ENCODE data around the gene MORN4.
"Not testable (repeated sequence)": the region's sequence is repeated elsewhere in the genome, so short reads cannot be mapped to it uniquely, and the experiment has no call there.

MORN4 gene

DNA sequence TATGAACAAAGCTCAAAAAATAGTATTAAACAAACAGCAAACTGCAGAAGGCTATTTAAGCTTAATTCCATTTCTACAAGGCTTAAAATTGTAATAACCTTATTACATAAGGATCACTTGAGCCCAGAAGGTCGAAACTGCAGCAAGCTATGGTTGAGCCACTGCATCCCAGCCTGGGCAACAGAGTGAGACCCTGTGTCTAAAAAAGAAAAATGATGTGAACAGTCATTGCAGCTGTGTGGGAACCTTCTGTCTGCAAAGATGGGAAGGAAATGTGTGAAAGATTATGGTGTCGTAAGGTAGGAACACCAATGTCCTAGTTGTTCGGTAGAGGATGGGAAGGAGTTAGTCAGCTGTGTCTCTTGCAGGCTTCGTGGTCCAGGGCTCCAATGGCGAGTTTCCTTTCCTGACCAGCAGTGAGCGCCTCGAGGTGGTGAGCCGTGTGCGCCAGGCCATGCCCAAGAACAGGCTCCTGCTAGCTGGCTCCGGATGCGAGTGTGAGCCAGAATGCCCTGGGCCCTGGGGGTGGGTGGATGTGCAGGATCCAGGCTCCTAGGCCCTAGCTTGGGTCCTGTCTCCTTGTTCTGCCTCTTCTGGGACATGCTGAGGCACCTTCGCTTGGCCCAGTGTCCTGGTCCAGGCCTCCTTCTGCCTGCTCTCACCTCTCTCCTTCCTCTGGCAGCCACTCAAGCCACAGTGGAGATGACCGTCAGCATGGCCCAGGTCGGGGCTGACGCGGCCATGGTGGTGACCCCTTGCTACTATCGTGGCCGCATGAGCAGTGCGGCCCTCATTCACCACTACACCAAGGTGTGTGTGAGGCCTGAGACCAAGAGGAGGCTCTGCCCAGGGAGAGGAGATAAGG lies 34.7 kb downstream of the MORN4 start:
- H3K4me3 ChIP-seq (ENCODE audit: low read depth, low read length): no peak overlapping the region

DNA sequence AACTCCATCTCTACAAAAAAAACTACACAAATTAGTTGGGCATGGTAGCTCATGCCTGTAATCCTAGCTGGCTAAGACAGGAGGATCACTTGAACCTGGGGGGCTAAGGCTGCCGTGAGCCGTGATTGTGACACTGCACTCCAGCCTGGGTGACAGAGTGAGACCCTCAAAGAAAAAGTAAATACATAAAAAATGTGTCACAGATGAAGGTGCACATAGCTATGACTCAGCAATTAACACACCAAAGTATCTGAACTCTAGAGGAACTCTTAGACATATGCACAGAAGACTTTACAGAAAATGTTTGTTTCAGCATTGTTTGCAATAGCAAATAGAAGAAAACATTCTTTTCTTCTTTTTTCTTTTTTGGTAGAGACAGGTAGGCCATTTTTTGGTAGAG lies 35.5 kb downstream of the MORN4 start:
- H3K4me3 ChIP-seq (ENCODE audit: low read depth, low read length): no peak overlapping the region

DNA sequence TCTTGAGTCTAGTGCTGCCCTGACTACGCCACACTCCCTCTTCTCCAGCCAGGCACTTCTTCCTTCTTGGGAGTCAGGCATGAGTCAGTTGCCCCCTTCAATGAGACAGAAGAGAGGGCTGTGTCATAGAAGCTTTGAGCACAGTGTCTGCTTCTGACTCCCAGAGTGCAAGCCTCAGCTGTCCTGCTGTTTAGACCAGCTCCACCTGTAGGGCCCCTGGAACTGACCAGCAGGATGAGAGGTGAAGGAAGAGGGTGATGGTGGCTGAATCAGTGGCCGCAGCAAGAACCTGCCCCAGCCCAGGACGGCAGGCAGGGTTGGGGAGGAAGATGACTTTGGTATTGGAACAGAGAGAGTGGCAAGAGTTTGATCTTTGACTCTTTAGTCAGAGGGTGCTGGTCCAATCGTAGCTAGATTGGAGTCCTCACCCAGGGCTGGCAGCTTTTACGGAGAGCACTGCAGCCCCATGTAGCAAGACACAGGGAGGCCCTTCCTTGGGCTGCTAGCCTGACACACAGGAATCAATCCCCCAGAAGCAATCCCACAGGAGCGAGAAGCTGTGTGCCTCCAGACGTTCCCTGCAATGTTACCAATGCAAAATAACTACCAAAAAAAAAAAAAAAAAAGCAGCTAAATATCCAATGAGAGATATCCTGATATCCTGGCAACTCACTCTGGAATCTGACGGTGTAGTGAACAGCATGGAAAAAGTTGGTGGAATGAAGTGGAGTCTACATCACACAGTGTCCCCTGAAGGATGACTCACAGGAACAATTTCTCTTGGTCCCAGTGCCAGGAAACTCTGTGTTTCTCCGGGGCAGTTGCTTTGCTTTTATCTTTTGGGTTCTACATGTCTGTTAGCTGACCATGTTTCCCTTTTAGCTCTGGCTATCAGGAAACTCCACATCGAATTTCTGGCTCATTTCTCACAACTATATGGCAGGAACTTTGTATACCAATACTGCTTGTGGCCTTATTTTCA lies 36.9 kb downstream of the MORN4 start:
- H3K4me3 ChIP-seq (ENCODE audit: low read depth, low read length): no peak overlapping the region

DNA sequence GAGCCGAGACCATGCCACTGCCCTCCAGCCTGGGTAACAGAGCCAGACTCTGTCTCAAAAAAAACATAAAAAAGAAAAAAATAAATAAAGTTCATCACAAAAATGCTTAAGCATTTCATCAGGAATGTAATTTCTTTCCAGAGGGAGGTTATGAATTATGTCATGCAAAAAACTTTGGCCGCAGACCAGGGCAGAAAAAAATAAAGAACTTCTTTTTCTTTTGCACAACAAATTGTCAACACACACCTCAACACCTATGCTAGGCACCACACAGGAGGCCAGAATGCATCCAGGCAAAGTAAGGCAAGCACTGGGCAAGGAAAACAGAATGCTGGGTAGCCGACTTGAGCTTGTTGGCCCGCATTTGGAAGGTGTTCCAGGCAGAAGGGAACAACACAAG lies 39.9 kb downstream of the MORN4 start:
- no peak overlapping the region for H3K4me3 ChIP-seq (ENCODE audit: low read depth, low read length)

DNA sequence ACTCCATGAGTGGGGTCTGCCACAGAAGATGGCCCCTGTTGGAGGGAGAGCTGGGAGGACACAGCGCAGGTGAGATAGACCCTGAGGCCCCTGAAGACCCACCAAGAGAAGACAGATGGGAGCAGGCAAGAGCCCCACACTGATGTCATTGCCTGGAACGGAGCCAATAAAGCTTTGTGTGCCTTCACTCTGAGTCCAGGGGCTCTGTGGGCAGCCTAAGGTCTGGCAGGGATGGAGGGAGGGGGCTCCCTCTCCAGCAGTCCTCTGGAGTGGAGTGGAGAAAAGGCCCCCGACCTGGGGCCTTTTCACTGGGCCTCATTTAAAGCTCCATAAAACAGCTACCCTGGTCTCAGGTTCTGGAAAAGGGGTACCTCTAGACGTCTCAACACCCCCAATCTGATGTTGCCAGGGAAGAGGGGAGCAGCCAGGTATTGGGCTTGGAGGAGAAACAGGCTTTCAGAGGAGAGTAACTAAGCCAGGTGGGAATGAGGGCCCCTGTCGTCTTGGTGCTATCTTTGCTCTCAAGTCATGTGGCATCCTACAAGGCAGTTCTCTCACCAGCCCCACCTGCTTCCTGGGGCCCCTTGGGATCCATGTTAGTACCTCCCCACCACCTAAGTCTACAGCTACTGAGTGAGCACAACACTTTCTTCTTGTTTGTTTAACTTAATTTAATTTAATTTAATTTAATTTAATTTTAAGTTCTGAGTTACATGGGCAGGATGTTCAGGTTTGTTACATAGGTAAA lies 42.4 kb downstream of the MORN4 start:
- H3K4me3 ChIP-seq (ENCODE audit: low read depth, low read length): no peak overlapping the region

- no peak overlapping the region for H3K4me3 ChIP-seq (ENCODE audit: low read depth, low read length)
Observed at GRCh38 chr10:97590082-97590747, 43.1 kb downstream of the MORN4 start.

DNA sequence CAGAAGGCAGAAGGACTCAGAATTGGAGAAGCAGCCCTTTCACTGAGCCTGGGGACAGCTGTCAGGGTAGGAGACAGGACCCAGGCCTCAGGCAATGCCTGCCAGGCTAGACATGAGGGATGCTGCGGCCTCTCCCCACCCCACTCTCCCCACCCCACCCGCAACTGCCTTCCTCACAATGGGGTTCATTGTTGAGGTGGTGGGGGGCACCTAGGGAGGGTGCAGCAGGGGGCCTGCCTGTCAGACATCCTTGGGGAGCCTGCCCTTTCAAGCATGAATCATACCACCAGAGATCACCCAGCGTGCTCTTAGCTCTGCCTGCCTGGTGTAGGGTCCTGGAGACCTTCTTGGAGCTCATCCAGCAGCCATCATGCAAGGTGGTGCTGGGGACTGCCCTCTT lies 43.8 kb downstream of the MORN4 start, which contains the start of gene C10orf62:
TSS of gene C10orf62 (plus strand) at position 243 of the 400 bp plus-strand sequence. CDS start 177 bp downstream, outside the sequence.
- no peak within 1 kb of the TSS for H3K4me3 ChIP-seq (ENCODE audit: low read depth, low read length)

- no peak overlapping the region for H3K4me3 ChIP-seq (ENCODE audit: low read depth, low read length)
Observed at GRCh38 chr10:97587183-97587582, 46.1 kb downstream of the MORN4 start.

GRCh38 chr10:97585439-97585811 lies 47.9 kb downstream of the MORN4 start:
- H3K4me3 ChIP-seq (ENCODE audit: low read depth, low read length): no peak overlapping the region

- H3K4me3 ChIP-seq (ENCODE audit: low read depth, low read length): no peak overlapping the region
Observed at GRCh38 chr10:97584798-97585438, 48.4 kb downstream of the MORN4 start.

DNA sequence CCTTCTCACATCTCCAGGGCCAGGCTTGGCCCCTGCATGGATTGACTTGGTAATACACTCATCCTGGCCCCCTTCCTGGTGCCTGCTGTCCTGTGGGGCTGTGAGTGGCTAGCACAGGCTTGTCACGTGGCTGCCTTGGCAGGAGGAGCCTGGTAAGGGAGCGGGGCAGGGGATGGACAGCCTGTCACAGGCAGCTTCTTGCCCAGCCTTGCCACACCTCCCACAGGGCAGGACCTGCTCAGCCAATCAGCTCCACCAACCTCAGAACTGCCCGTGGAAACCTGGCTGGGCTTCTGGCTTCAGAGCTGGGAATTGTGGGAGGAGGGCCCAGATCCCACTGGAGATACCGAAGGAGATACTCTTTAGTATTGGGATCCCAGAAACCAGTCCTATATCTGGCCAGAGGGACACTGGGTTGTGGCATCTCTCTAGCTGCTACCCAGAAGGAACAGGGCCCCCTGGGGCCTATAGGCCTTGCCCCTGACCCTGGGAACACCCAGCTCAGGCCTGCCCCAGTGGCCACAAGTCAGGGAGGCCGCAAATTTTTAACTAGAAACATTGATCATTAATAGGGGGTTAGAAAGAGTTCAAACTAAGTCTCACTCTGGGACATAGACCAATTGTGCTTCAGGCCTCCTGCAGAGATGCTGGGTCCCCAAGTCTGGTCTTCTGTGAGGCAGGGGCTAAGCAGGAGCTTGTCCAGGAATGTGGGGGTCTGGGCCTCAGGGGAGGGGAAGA lies 49.1 kb downstream of the MORN4 start, which contains the start of gene HOGA1:
TSS of gene HOGA1 (plus strand) at position 330 of the 738 bp plus-strand sequence. CDS start at position 645, 315 bp downstream.
- no peak within 1 kb of the TSS for H3K4me3 ChIP-seq (ENCODE audit: low read depth, low read length)

DNA sequence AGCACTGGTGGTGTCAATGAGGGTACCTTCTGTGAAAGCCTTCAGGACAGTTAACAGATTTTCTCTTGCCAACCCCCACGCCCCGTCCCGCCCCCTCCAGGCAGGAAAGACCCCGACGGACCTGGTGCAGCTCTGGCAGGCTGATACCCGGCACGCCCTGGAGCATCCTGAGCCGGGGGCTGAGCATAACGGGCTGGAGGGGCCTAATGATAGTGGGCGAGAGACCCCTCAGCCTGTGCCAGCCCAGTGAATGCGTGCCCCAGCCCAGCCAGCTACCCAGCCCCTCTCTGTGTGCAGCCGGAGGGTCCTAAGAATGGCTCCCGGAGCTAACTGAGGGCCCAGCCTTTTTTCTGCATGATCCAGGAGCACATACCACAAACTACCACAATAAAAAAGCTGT lies 49.8 kb downstream of the MORN4 start:
- H3K4me3 ChIP-seq (ENCODE audit: low read depth, low read length): no peak overlapping the region

DNA sequence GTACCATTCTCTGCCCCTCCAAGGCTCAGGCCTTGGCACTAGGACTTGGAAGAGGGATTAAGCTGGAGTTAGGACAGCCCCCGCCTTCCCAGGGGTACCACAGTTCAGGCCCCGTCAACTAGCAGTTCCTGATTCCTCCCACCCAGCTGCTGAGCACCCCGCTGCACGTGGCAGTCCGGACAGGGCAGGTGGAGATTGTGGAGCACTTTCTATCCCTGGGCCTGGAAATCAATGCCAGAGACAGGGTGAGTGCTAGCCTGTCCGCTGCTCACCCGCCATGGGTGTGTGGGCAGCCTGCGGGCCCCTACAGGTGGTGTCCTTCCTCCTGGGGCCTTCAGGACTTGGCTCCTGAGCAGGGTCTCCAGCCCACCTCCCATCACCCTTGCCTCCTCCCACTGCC lies 51.1 kb downstream of the MORN4 start:
- no peak overlapping the region for H3K4me3 ChIP-seq (ENCODE audit: low read depth, low read length)

- H3K4me3 ChIP-seq (ENCODE audit: low read depth, low read length): no peak overlapping the region
Observed at GRCh38 chr10:97580421-97581367, 52.6 kb downstream of the MORN4 start.

GRCh38 chr10:97578171-97578844 lies 55.0 kb downstream of the MORN4 start:
- no peak overlapping the region for H3K4me3 ChIP-seq (ENCODE audit: low read depth, low read length)

DNA sequence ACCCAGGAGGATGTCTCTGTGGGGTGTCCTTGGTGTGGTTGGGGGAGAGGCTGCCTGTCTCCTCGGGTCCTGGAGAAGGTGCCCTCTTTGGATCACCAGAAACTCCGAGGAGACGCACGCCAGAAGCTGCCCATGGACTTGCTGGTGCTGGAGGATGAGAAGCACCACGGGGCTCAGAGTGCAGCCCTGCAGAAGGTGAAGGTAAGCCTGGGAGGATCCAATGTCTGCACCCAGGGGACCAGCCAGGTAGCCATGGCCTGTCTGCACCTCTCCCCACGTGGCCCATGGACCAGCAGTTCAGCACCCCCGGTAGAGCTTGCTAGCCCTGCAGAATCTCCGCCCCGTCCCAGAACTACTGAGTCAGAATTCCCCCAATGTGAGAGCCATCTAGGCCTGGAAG lies 55.6 kb downstream of the MORN4 start:
- no peak overlapping the region for H3K4me3 ChIP-seq (ENCODE audit: low read depth, low read length)

DNA sequence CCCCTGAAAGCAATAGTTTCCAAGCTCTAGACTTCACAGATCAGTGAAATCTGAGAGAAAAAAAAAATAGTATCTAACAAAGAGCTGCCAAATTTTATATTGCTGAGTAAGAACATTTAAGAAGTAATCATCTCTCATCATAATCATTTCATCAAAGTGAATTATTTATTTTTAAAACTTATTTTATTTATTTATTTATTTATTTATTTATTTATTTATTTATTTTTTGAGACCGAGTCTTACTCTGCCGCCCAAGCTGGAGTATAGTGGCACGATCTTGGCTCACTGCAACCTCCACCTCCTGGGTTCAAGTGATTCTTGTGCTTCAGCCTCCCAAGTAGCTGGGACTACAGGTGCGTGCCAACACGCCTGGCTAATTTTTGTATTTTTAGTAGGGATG lies 56.8 kb downstream of the MORN4 start:
- H3K4me3 ChIP-seq (ENCODE audit: low read depth, low read length): not testable (repeated sequence)
